HEK293 (cell line): ENCODE data around the gene CBY1.

Source experiments
- CTCF ChIA-PET: fragments of 350-600 bp; formaldehyde crosslinking; extraction: SDS; loops from one replicate; lab custom pipeline; 2021; ENCODE audit warnings: antibody characterized with exemption; lab: Yijun Ruan, JAX
- POLR2A ChIA-PET: fragments of 300-600 bp; formaldehyde crosslinking; extraction: SDS; loops from one replicate; lab custom pipeline; 2020; ENCODE audit warnings: antibody characterized with exemption, inconsistent platforms; lab: Yijun Ruan, JAX
- H3K27ac ChIP-seq: fragments of 200-500 bp; sonication (Bioruptor generic); 2 replicates; pipeline ENCODE4 v1.5.1; 2014; ENCODE audit warnings: low read depth, low read length, control low read depth, inconsistent platforms; ENCODE audit errors: extremely low read depth
- H3K36me3 ChIP-seq, 2 experiments: fragments of 200-500 bp in 1 of 2; sonication (Bioruptor generic) in 1 of 2; 1 replicate in 1 of 2; 2 replicates in 1 of 2; pipeline ENCODE4 v1.5.1; 2014 to 2017; ENCODE audit warnings: inconsistent platforms in 2 of 2, low read length in 2 of 2; ENCODE audit not compliant: control insufficient read depth in 2 of 2, insufficient read depth in 1 of 2
- H3K4me1 ChIP-seq: fragments of 200-500 bp; sonication (Bioruptor generic); 2 replicates; pipeline ENCODE4 v1.5.1; 2014; ENCODE audit warnings: mild to moderate bottlenecking, low read length, inconsistent platforms; ENCODE audit not compliant: control insufficient read depth, insufficient read depth
- H3K4me3 ChIP-seq: 2 replicates; pipeline ENCODE4 v1.5.1; 2011; ENCODE audit warnings: low read depth, mild to moderate bottlenecking, control low read depth, low read length, moderate library complexity
- H3K9me3 ChIP-seq: fragments of 200-500 bp; sonication (Bioruptor generic); 2 replicates; pipeline ENCODE4 v1.5.1; 2014; ENCODE audit warnings: low read depth, low read length, inconsistent platforms; ENCODE audit not compliant: control insufficient read depth, insufficient read depth
- ELK4 ChIP-seq: IDR thresholded peaks from 2 replicates; pipeline ENCODE4 v1.6.1; 2011; ENCODE audit warnings: mild to moderate bottlenecking, low read depth, low read length, borderline replicate concordance
- OVOL3 ChIP-seq: fragments of 450-650 bp; formaldehyde crosslinking; IDR thresholded peaks from 2 replicates; pipeline ENCODE4 v1.5.1; 2016; ENCODE audit warnings: missing biosample characterization, missing genetic modification characterization
- PRDM10 ChIP-seq: fragments of 450-650 bp; formaldehyde crosslinking; IDR thresholded peaks from 2 replicates; pipeline ENCODE4 v1.5.1; 2016; ENCODE audit warnings: missing biosample characterization, missing genetic modification characterization
- PRDM6 ChIP-seq: fragments of 450-650 bp; formaldehyde crosslinking; IDR thresholded peaks from 2 replicates; pipeline ENCODE4 v1.5.1; 2017; ENCODE audit warnings: missing biosample characterization, missing genetic modification characterization
- ZBTB7A ChIP-seq: fragments of 450-650 bp; formaldehyde crosslinking; IDR thresholded peaks from 2 replicates; pipeline ENCODE4 v1.5.1; 2016; ENCODE audit warnings: low read depth, missing biosample characterization, missing genetic modification characterization
- ZFP37 ChIP-seq: fragments of 450-650 bp; formaldehyde crosslinking; IDR thresholded peaks from 2 replicates; pipeline ENCODE4 v1.5.1; 2016; ENCODE audit warnings: missing biosample characterization, missing genetic modification characterization
- ZNF211 ChIP-seq: fragments of 450-650 bp; formaldehyde crosslinking; IDR thresholded peaks from 2 replicates; pipeline ENCODE4 v1.5.1; 2016; ENCODE audit warnings: low read depth, missing biosample characterization, missing genetic modification characterization
- ZNF239 ChIP-seq: fragments of 450-650 bp; formaldehyde crosslinking; IDR thresholded peaks from 2 replicates; pipeline ENCODE4 v1.5.1; 2016; ENCODE audit warnings: missing biosample characterization, missing genetic modification characterization
- ZNF266 ChIP-seq: fragments of 450-650 bp; formaldehyde crosslinking; IDR thresholded peaks from 2 replicates; pipeline ENCODE4 v1.5.1; 2016; ENCODE audit warnings: missing biosample characterization, missing genetic modification characterization, low read depth
- ZNF280C ChIP-seq: fragments of 450-650 bp; formaldehyde crosslinking; IDR thresholded peaks from 2 replicates; pipeline ENCODE4 v1.5.1; 2016; ENCODE audit warnings: missing biosample characterization, missing genetic modification characterization
- ZNF350 ChIP-seq: fragments of 450-650 bp; formaldehyde crosslinking; IDR thresholded peaks from 2 replicates; pipeline ENCODE4 v1.5.0; 2017; ENCODE audit warnings: missing biosample characterization, mild to moderate bottlenecking, missing genetic modification characterization
- ZNF37A ChIP-seq: fragments of 450-650 bp; IDR thresholded peaks from 2 replicates; pipeline ENCODE4 v1.5.1; 2018; ENCODE audit warnings: missing biosample characterization, missing genetic modification characterization
- ZNF621 ChIP-seq: fragments of 450-650 bp; formaldehyde crosslinking; IDR thresholded peaks from 2 replicates; pipeline ENCODE4 v1.5.1; 2017; ENCODE audit warnings: missing biosample characterization, missing genetic modification characterization
- ZNF645 ChIP-seq: fragments of 450-650 bp; formaldehyde crosslinking; IDR thresholded peaks from 2 replicates; pipeline ENCODE4; 2016; ENCODE audit warnings: missing biosample characterization, missing genetic modification characterization
- ZNF660 ChIP-seq: fragments of 450-650 bp; IDR thresholded peaks from 2 replicates; pipeline ENCODE4 v1.5.1; 2018; ENCODE audit warnings: missing biosample characterization, mild to moderate bottlenecking, missing genetic modification characterization
- ZNF701 ChIP-seq: fragments of 450-650 bp; formaldehyde crosslinking; IDR thresholded peaks from 2 replicates; pipeline ENCODE4 v1.5.1; 2016; ENCODE audit warnings: missing biosample characterization, missing genetic modification characterization
- ZNF747 ChIP-seq: fragments of 450-650 bp; formaldehyde crosslinking; IDR thresholded peaks from 2 replicates; pipeline ENCODE4 v1.5.1; 2016; ENCODE audit warnings: missing biosample characterization, missing genetic modification characterization
- ZNF785 ChIP-seq: fragments of 450-650 bp; formaldehyde crosslinking; IDR thresholded peaks from 2 replicates; pipeline ENCODE4 v1.5.1; 2016; ENCODE audit warnings: missing biosample characterization, missing genetic modification characterization
- ZSCAN23 ChIP-seq: fragments of 450-650 bp; formaldehyde crosslinking; IDR thresholded peaks from 2 replicates; pipeline ENCODE4 v1.5.1; 2016; ENCODE audit warnings: missing biosample characterization, missing genetic modification characterization

Gene CBY1

GRCh38 chr22:38698407-38699094 lies 42.1 kb downstream of the CBY1 start:
- Histone ChIP-seq H3K36me3 (peaks cover 4 to 34% of the 10 kb centered on the region in 2 experiments; a peak in 2 of 3 replicates), H3K4me3 (peak overlapping the region; percentile 76), H3K9me3 (no peaks in the 10 kb centered on the region), H3K27ac (no peak overlapping the region), H3K4me1 (peaks cover 3% of the 10 kb centered on the region; the same call in 1 of the 2 replicates)
- TF ChIP-seq PRDM10 (peak; percentile 51), ZNF660 (tag by site-specific recombination) (peak; percentile 59; the same call in 1 of the 2 replicates), ZNF747 (tag by site-specific recombination) (no peak), ZNF350 (tag by site-specific recombination) (no peak), ZSCAN23 (tag by site-specific recombination) (no peak)
- ChIA-PET POLR2A (interaction anchor here (0.5 to 8.0 kb wide), 7 partner anchors 9 to 300 kb away, joined by 3 to 60 read pairs (median 4); partner anchors contain the start of gene TOMM22), CTCF (interaction anchor here (0.6 to 2.9 kb wide), 6 partner anchors 17 to 199 kb away, joined by 3 to 20 read pairs (median 4); partner anchors contain the start of gene TOMM22)

- ChIA-PET POLR2A (interaction anchor here (0.8 to 8.0 kb wide), 5 partner anchors 8 to 300 kb away, joined by 3 to 60 read pairs (median 4); partner anchors contain the start of gene TOMM22), CTCF (interaction anchor here (1.0 to 2.9 kb wide), 3 partner anchors 18 to 71 kb away, joined by 3 to 20 read pairs (median 3); partner anchors contain the start of gene TOMM22)
- Histone ChIP-seq H3K9me3 (no peaks in the 10 kb centered on the region), H3K36me3 (peaks cover 4 to 34% of the 10 kb centered on the region in 2 experiments; a peak in 2 of 3 replicates), H3K4me3 (peak overlapping the region; percentile 76), H3K27ac (no peak overlapping the region), H3K4me1 (peaks cover 3% of the 10 kb centered on the region; the same call in 1 of the 2 replicates)
- TF ChIP-seq PRDM6 (tag by site-specific recombination) (no peak), ELK4 (no peak), ZNF785 (tag by site-specific recombination) (no peak), OVOL3 (no peak), ZNF280C (no peak), ZNF701 (tag by site-specific recombination) (no peak), ZNF266 (tag by site-specific recombination) (no peak), ZNF621 (tag by site-specific recombination) (no peak), ZNF37A (tag by site-specific recombination) (no peak), ZNF239 (tag by site-specific recombination) (no peak), ZBTB7A (no peak), ZNF645 (no peak), ZFP37 (tag by site-specific recombination) (no peak), ZNF211 (tag by site-specific recombination) (no peak)
Measured at GRCh38 chr22:38699143-38699542, 42.7 kb downstream of the CBY1 start.
